Activated T-cell treated with anti-CD3 and anti-CD28 coated beads for 48 hours (primary cell): ENCODE results near the gene CDCA8.
"Not testable (repeated sequence)": the region's sequence is repeated elsewhere in the genome, so short reads cannot be mapped to it uniquely, and the experiment has no call there.

Experiments
- DNase-seq: peaks from one replicate; pipeline ENCODE4 v3.0.0-alpha.2; 2020; ENCODE audit warnings: low read depth

Gene CDCA8

GRCh38 chr1:37673920-37674319, 18.4 kb upstream of the CDCA8 start:
- DNase-seq: peak; percentile 63

- no peak for DNase-seq
Measured at GRCh38 chr1:37676281-37677142, 15.8 kb upstream of the CDCA8 start.

GRCh38 chr1:37677143-37677439, 15.2 kb upstream of the CDCA8 start:
- no peak for DNase-seq

- DNase-seq: no peak
Measured at GRCh38 chr1:37677808-37678207, 14.5 kb upstream of the CDCA8 start.

- no peak for DNase-seq
Measured at GRCh38 chr1:37680933-37681332, 11.4 kb upstream of the CDCA8 start.

GRCh38 chr1:37682334-37682987, 9.9 kb upstream of the CDCA8 start:
- peak; percentile 64 for DNase-seq

GRCh38 chr1:37684182-37684581, 8.1 kb upstream of the CDCA8 start:
- DNase-seq: not testable (repeated sequence)

- DNase-seq: no peak
Measured at GRCh38 chr1:37685722-37686121, 6.6 kb upstream of the CDCA8 start.

- DNase-seq: not testable (repeated sequence)
Measured at GRCh38 chr1:37687764-37688163, 4.6 kb upstream of the CDCA8 start.

GRCh38 chr1:37688926-37689325, 3.4 kb upstream of the CDCA8 start:
- DNase-seq: no peak

GRCh38 chr1:37691497-37692077, 729 bp upstream of the CDCA8 start:
- DNase-seq: peak; percentile 27

GRCh38 chr1:37692834-37693175, 489 bp downstream of the CDCA8 start:
- DNase-seq: no peak

GRCh38 chr1:37697090-37697489, 4.8 kb downstream of the CDCA8 start:
- no peak for DNase-seq

GRCh38 chr1:37697737-37698136, 5.4 kb downstream of the CDCA8 start:
- DNase-seq: no peak

GRCh38 chr1:37699147-37699546, 6.8 kb downstream of the CDCA8 start:
- DNase-seq: no peak

GRCh38 chr1:37701051-37701450, 8.7 kb downstream of the CDCA8 start:
- no peak for DNase-seq

GRCh38 chr1:37703061-37703460, 10.7 kb downstream of the CDCA8 start:
- no peak for DNase-seq

- no peak for DNase-seq
Measured at GRCh38 chr1:37704966-37705365, 12.7 kb downstream of the CDCA8 start.

GRCh38 chr1:37705399-37705798, 13.1 kb downstream of the CDCA8 start:
- DNase-seq: no peak

- no peak for DNase-seq
Measured at GRCh38 chr1:37708471-37708870, 16.2 kb downstream of the CDCA8 start.

GRCh38 chr1:37714226-37714625, 21.9 kb downstream of the CDCA8 start:
- no peak for DNase-seq

- no peak for DNase-seq
Measured at GRCh38 chr1:37714689-37715088, 22.4 kb downstream of the CDCA8 start.

- DNase-seq: no peak
Measured at GRCh38 chr1:37716321-37716720, 24.0 kb downstream of the CDCA8 start.

- DNase-seq: no peak
Measured at GRCh38 chr1:37717631-37718030, 25.3 kb downstream of the CDCA8 start.
